Tibial artery (tissue), 4 donors: ENCODE results near the gene RUVBL2.
"Not testable (repeated sequence)": the region's sequence is repeated elsewhere in the genome, so short reads cannot be mapped to it uniquely, and the experiment has no call there.

Experiments used
- DNase-seq, 2 donors: peaks; one replicate each; pipeline ENCODE4 v3.0.0-alpha.2; 2019
- H3K27ac ChIP-seq, 2 donors: fragments of 200-600 bp; sonication (generic) in 1 of 2; 1 replicate in 1 of 2; 2 replicates in 1 of 2; pipeline ENCODE4 v1.5.1; 2018 to 2019; ENCODE audit warnings: mild to moderate bottlenecking in 1 of 2
- H3K27me3 ChIP-seq, 2 donors: fragments of 200-600 bp; sonication (generic) in 1 of 2; one replicate each; pipeline versions ENCODE4 v1.5.1 to v1.6.0; 2016 to 2019
- H3K36me3 ChIP-seq, 3 donors: fragments of 200-600 bp; sonication (generic) in 2 of 3; one replicate each; pipeline ENCODE4 v1.5.1; 2016 to 2019; ENCODE audit warnings: mild to moderate bottlenecking in 2 of 3
- H3K4me1 ChIP-seq, 4 donors: fragments of 200-600 bp; sonication (generic) in 2 of 4; 1 replicate in 3 of 4; 2 replicates in 1 of 4; pipeline ENCODE4 v1.5.1; 2016 to 2019
- H3K4me3 ChIP-seq, 2 donors: fragments of 200-600 bp; sonication (generic) in 1 of 2; 1 replicate in 1 of 2; 2 replicates in 1 of 2; pipeline ENCODE4 v1.5.1; 2018 to 2019; ENCODE audit warnings: mild to moderate bottlenecking in 2 of 2
- H3K9me3 ChIP-seq, 3 donors: fragments of 200-600 bp; sonication (generic) in 1 of 3; one replicate each; pipeline ENCODE4 v1.5.1; 2016 to 2019
- CTCF ChIP-seq, 2 experiments: fragments of 200-600 bp in 1 of 2; fragments of 450-650 bp in 1 of 2; IDR thresholded peaks; one replicate each; pipeline ENCODE4 v1.5.1; 2017 to 2019; ENCODE audit warnings: antibody characterized with exemption in 2 of 2, mild to moderate bottlenecking in 1 of 2, moderate library complexity in 1 of 2
- intact Hi-C: fragments of 100-400 bp; cut with DNase I; formaldehyde crosslinking; loops from one replicate; pipeline ENCODE4 v1.15.0; 2023; ENCODE audit warnings: low total_unique reads

RUVBL2 gene

GRCh38 chr19:49036815-49037214 lies 43.1 kb downstream of the RUVBL2 start, which contains the start of gene CGB1:
Gene CGB1, minus strand, starts transcription at chr19:49036895. Its CDS starts 184 bp downstream, at chr19:49036711.
- intact Hi-C loops, H3K27ac ChIP-seq, H3K27me3 ChIP-seq, DNase-seq, H3K9me3 ChIP-seq, H3K4me3 ChIP-seq, H3K36me3 ChIP-seq, H3K4me1 ChIP-seq: not testable (repeated sequence)

DNA sequence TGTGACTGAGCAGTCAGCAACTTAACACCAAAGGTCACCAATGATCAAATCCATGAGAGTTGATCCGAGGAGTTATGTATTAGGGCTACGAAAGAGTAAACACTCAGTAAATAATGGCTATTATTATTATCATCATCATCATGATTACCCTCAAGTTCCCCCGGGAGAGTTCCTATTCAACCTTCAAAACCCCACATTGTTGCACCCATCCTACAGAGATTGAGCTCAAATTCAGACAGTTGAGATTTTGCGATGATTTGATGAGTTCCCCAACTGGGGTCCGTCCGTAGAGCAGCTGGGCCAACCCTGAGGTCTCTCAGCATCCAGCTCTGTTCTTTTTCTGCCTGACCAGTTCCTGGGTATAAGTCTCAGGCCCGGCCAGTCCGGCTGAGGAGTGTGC lies 44.4 kb downstream of the RUVBL2 start:
- DNase-seq, H3K9me3 ChIP-seq, H3K27me3 ChIP-seq, H3K4me1 ChIP-seq, H3K36me3 ChIP-seq, H3K27ac ChIP-seq, H3K4me3 ChIP-seq, intact Hi-C loops: not testable (repeated sequence)

DNA sequence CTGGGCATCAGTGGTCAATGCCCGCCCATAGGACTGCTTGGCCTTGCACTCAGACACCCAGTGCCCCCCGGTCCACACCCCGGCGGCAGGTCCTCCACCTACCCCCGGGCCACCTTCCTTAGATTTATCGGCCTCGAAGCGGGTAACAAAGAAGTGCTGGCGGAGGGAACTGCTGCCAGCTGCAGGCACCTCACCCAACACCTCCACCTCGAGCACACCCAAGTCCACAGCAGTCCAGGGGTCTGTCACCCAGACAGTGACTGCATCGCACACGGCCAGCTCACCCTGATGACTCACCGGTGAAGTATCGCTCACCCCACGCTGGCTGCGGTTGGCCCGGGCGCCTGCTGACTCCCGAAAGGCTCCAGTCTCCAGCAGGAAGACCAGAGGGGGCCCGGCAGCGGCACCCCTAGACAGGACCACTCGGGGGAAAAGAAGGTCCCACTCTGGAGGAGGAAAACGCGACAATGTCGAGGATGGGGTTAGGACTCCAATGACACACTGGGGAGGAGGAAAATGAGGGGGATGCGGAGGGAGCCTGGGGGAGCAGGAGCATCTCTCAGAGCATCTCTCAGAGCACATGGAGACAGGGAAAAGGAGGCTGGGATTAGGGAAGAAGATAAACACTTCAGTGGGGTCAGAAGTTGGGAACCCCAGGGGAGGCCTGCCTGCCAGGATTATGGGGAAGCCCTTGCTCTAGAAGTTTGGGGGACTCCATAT lies 45.0 kb downstream of the RUVBL2 start:
- H3K27ac ChIP-seq, H3K27me3 ChIP-seq, H3K36me3 ChIP-seq, H3K4me1 ChIP-seq, intact Hi-C loops, H3K9me3 ChIP-seq, H3K4me3 ChIP-seq, DNase-seq: not testable (repeated sequence)

- H3K4me3 ChIP-seq, H3K27ac ChIP-seq, H3K9me3 ChIP-seq, H3K4me1 ChIP-seq, H3K36me3 ChIP-seq, intact Hi-C loops, H3K27me3 ChIP-seq, DNase-seq: not testable (repeated sequence)
Measured at GRCh38 chr19:49039736-49040135, 46.0 kb downstream of the RUVBL2 start.

GRCh38 chr19:49042177-49042576 lies 48.5 kb downstream of the RUVBL2 start:
- Histone ChIP-seq H3K27ac (no peak overlapping the region), H3K4me1 (no peaks in the 10 kb centered on the region), H3K9me3 (no peaks in the 10 kb centered on the region), H3K4me3 (no peak overlapping the region), H3K27me3 (peaks cover 0 to 7% of the 10 kb centered on the region in 2 donors), H3K36me3 (no peaks in the 10 kb centered on the region)
- no peak for TF ChIP-seq CTCF (IDR thresholded peaks at IDR 0.05)
- intact Hi-C loops = no loop called here
- DNase-seq = no peak

DNA sequence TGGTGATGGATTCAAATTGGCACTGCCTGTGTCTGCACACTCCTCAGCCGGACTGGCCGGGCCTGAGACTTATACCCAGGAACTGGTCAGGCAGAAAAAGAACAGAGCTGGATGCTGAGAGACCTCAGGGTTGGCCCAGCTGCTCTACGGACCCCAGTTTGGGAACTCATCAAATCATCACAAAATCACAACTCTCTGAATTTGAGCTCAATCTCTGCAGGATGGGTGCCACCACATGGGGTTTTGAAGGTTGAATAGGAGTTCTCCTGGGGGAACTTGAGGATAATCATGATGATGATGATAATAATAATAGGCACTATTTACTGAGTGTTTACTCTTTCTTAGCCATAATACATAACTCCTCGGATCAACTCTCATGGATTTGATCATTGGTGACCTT lies 49.0 kb downstream of the RUVBL2 start:
- H3K36me3 ChIP-seq, intact Hi-C loops, H3K9me3 ChIP-seq, H3K27me3 ChIP-seq, H3K27ac ChIP-seq, H3K4me1 ChIP-seq, DNase-seq, H3K4me3 ChIP-seq: not testable (repeated sequence)

GRCh38 chr19:49043548-49043947 lies 49.9 kb downstream of the RUVBL2 start, which contains the start of gene CGB5:
Gene CGB5, plus strand, starts transcription at chr19:49043848. Its CDS starts 362 bp downstream, at chr19:49044210.
- H3K27ac ChIP-seq, intact Hi-C loops: not testable (repeated sequence)

DNA sequence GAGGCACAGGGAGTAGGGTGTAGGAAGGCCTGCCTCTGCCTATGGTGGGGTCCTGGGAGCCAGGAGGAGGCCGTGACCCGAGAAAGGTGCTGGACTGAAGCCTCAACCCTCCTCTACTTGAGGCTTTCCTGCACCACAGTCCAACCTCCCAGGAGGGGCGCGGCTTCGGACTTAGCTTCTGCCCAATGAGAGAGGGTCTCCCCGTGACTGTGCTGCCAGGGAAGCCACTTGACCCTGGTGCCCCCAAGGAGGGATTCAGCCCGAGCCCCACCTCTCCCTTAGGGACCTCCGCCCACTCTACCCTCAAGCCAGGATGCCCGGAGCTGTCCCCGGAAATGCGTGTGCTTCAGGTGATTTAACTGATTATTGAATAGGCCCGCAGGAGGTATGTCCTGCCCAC lies 55.3 kb downstream of the RUVBL2 start, which contains the start of gene CGB8:
Gene CGB8 (minus strand): TSS at position 101 of the 400 bp plus-strand sequence. CDS start 372 bp downstream, outside the sequence.
- H3K36me3 ChIP-seq, DNase-seq, intact Hi-C loops, H3K4me1 ChIP-seq, H3K9me3 ChIP-seq, H3K27me3 ChIP-seq, H3K4me3 ChIP-seq, H3K27ac ChIP-seq: not testable (repeated sequence)

More at GRCh38 chr19:49043548-49043947, 49.9 kb downstream of the RUVBL2 start, which contains the start of gene CGB5:
- DNase-seq, H3K36me3 ChIP-seq, H3K9me3 ChIP-seq, H3K4me3 ChIP-seq, H3K4me1 ChIP-seq, H3K27me3 ChIP-seq: not testable (repeated sequence)

DNA sequence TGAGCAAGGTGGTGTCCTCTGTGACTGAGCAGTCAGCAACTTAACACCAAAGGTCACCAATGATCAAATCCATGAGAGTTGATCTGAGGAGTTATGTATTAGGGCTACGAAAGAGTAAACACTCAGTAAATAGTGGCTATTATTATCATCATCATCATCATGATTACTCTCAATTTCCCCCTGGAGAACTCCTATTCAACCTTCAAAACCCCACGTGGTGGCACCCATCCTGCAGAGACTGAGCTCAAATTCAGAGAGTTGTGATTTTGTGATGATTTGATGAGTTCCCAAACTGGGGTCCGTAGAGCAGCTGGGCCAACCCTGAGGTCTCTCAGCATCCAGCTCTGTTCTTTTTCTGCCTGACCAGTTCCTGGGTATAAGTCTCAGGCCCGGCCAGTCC lies 56.1 kb downstream of the RUVBL2 start:
- H3K27ac ChIP-seq, DNase-seq, H3K27me3 ChIP-seq, intact Hi-C loops, H3K9me3 ChIP-seq, H3K4me1 ChIP-seq, H3K36me3 ChIP-seq, H3K4me3 ChIP-seq: not testable (repeated sequence)

- H3K27ac ChIP-seq, H3K27me3 ChIP-seq, intact Hi-C loops, DNase-seq, H3K36me3 ChIP-seq, H3K9me3 ChIP-seq, H3K4me3 ChIP-seq, H3K4me1 ChIP-seq: not testable (repeated sequence)
Measured at GRCh38 chr19:49050376-49051033, 56.8 kb downstream of the RUVBL2 start.
